Kidney (tissue), 14 donors: ENCODE results near the gene RRAD. TPM values are rescaled to one million over a fixed set of nuclear protein-coding genes. Genes with fewer than 3 reads are reported as not detected.

Source experiments
- DNase-seq, 5 donors: peaks; one replicate each; pipeline ENCODE4 v3.0.0-alpha.2; 2013 to 2020
- FAIRE-seq: peaks from 2 replicates; lab custom pipeline; 2012; peaks lifted over from hg19 to GRCh38; lab: Jason Lieb, UNC
- H3K27ac ChIP-seq, 2 donors: one replicate each; pipeline ENCODE4 v1.7.0; 2013; ENCODE audit warnings: low read depth in 2 of 2, low read length in 2 of 2, inconsistent platforms in 1 of 2
- H3K27me3 ChIP-seq: one replicate; pipeline ENCODE4 v1.7.1; 2013; ENCODE audit warnings: low read length, inconsistent platforms; ENCODE audit not compliant: control insufficient read depth, insufficient read depth
- H3K36me3 ChIP-seq, 3 donors: one replicate each; pipeline versions ENCODE4 v1.7.0 to v1.7.1; 2013; ENCODE audit warnings: low read length in 3 of 3, control low read depth in 1 of 3, inconsistent platforms in 1 of 3; ENCODE audit not compliant: insufficient read depth in 3 of 3, control insufficient read depth in 2 of 3
- H3K4me1 ChIP-seq, 3 donors: one replicate each; pipeline versions ENCODE4 v1.7.0 to v1.7.1; 2013; ENCODE audit warnings: low read length in 3 of 3, inconsistent platforms in 1 of 3, low read depth in 1 of 3; ENCODE audit not compliant: control insufficient read depth in 2 of 3, insufficient read depth in 2 of 3
- H3K4me3 ChIP-seq, 3 donors: one replicate each; pipeline versions ENCODE4 v1.7.0 to v1.8.1; 2013; ENCODE audit warnings: low read length in 3 of 3, control low read depth in 1 of 3, inconsistent platforms in 1 of 3
- H3K9ac ChIP-seq, 3 donors: one replicate each; pipeline versions ENCODE4 v1.7.0 to v1.7.1; 2013; ENCODE audit warnings: low read length in 3 of 3, control low read depth in 1 of 3, inconsistent platforms in 1 of 3
- H3K9me3 ChIP-seq, 3 donors: one replicate each; pipeline versions ENCODE4 v1.7.0 to v1.7.1; 2013; ENCODE audit warnings: low read length in 3 of 3, control low read depth in 1 of 3, inconsistent platforms in 1 of 3; ENCODE audit not compliant: control insufficient read depth in 2 of 3, insufficient read depth in 1 of 3
- intact Hi-C: fragments of 100-400 bp; cut with DNase I; formaldehyde crosslinking; loops from one replicate; pipeline ENCODE4 v1.11.1; 2022
- polyA plus RNA-seq: library from polyadenylated mRNA; stranded (reverse); fragments of 350-450 nt; fragmentation: Illumina TruSeq; extraction: RNeasy Lipid Tissue Mini Kit (QIAGEN cat#74804); gene quantifications from one replicate; pipeline ENCODE4 v1.2.3, GENCODE V29; 2014; ENCODE audit warnings: low read depth, low replicate concordance; ENCODE audit not compliant: insufficient read depth
- total RNA-seq: library from RNA; stranded (reverse); fragmentation: NEBNext Ultra II Directional; extraction: Animal tissue kit (Norgen Biotek cat#: 25700); gene quantifications from one replicate; pipeline ENCODE4 v1.2.1, GENCODE V29; 2021
- TF ChIP-seq, protein P1 (sequence below): IDR thresholded peaks from 3 replicates; pipeline ENCODE4 v1.5.1; 2012; ENCODE audit warnings: mild to moderate bottlenecking, moderate library complexity, borderline replicate concordance; ENCODE audit not compliant: insufficient read depth; ENCODE audit errors: extremely low read depth
- donor health status: control.
- donor health status: control.
- donor health status: control.
- donor health status: control.
- donor health status: control.
- donor health status: DM: yes; HTN: yes; CAD: no.
- donor health status: Normal renal cell carcinoma (clear cell type).

The RRAD gene
- total and polyA plus RNA-seq, 2 donors from 2014 or later, result 14.3 to 90.9 TPM

DNA sequence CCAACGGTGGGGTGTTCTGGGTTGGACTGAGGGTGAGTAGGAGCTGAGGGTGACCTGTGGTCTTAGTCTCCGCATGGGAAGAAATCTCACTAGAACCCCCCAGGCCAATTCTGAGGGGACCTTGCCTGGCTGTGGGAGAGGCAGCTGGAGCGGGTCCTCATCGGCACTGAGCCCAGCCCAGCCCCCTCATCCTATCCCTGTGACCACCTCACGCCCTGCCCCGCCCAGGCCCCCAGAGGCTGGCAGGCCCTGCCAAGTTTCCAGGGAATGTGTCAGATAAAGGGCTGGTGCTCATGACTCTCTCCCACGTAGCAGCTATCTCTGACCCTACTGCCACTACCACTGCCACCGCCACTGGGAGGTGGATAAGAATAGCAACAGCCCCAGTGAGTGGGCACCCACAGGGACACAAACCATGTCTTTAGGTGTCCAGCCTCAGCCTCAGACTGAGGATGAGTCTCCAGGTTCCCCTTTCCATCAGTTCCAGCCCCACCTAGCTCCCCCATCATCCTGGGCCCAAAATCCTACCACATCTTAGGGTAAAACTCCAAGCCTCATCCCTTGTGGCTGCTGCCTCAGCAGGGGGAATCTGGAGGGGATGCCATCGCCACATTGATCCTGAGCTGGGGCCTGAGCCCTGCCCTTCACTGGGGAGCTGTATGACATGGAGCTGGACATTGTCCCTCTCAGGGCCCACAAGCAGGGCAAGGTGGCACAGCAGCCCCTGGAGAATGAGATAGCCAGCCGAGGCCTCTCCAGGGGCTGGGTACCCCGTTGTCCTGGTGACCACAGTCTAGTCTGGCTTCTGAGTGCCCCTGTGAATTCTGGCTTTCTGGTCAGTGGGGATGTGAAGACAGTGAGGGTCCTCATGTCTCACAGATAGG is 21.5 kb downstream of the RRAD start:
- peak overlapping the region; percentile 55 to 94 for H3K27ac ChIP-seq
- intact Hi-C loops, result no loop called here

DNA sequence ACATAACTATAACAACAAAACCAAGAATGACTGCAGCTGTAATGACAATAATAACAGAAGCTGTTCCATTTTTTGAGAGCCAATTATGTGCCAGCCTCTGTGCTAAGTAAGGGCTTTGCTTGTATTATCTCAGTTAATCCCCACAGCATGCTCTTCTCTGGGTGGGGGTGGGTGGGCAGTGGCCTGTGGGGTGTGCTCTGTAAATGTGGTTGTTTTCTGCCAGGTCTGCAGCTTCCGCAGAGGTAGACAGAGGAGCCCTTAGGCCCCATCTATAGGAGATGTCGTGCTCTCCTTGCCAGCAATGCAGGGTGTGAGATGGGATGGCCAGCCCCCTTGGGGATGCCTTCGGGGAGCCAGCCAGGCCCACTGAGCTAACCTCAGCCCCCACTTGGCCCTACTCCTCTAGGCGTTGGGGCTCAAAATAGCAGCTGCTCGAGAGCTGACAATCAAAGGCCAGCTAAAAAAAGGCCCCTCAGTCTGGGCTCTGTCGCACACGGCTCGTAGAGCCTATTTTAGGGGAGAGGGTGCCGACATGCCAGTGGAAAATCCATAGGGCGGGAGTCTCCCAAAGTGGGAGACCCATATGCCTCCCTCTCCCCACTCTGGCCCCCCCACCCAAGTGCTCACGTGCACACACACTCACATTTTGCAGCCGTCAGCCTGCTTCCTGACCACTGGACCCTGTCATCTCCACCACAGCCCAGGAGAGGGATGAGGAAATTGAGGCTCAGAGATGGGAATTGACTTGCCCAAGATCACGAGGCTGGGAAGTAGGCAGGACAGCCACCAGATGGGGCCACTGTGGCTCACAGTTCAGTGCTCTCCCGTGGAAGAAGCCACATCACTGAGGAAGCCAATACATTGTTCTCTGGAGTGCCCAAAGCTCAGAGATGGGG is 22.4 kb downstream of the RRAD start:
- intact Hi-C loops, result no loop called here
- Histone ChIP-seq H3K9ac (no peak overlapping the region), H3K4me1 (peaks cover 0 to 43% (median 23%) of the 10 kb centered on the region in 3 donors), H3K36me3 (no peaks in the 10 kb centered on the region), H3K27me3 (no peaks in the 10 kb centered on the region), H3K9me3 (no peaks in the 10 kb centered on the region), H3K4me3 (no peak overlapping the region), H3K27ac (peak overlapping the region; percentile 55 to 94)
- DNase-seq, result peak in 1 of 5 donors; percentile 56
- no peak for FAIRE-seq
- TF ChIP-seq, protein P1, sequence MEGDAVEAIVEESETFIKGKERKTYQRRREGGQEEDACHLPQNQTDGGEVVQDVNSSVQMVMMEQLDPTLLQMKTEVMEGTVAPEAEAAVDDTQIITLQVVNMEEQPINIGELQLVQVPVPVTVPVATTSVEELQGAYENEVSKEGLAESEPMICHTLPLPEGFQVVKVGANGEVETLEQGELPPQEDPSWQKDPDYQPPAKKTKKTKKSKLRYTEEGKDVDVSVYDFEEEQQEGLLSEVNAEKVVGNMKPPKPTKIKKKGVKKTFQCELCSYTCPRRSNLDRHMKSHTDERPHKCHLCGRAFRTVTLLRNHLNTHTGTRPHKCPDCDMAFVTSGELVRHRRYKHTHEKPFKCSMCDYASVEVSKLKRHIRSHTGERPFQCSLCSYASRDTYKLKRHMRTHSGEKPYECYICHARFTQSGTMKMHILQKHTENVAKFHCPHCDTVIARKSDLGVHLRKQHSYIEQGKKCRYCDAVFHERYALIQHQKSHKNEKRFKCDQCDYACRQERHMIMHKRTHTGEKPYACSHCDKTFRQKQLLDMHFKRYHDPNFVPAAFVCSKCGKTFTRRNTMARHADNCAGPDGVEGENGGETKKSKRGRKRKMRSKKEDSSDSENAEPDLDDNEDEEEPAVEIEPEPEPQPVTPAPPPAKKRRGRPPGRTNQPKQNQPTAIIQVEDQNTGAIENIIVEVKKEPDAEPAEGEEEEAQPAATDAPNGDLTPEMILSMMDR, result no peak

More for the DNA sequence above, 21.5 kb downstream of the RRAD start:
- Histone ChIP-seq H3K4me3 (no peak overlapping the region), H3K9me3 (no peaks in the 10 kb centered on the region), H3K4me1 (peaks cover 0 to 41% (median 22%) of the 10 kb centered on the region in 3 donors), H3K36me3 (peaks cover 0 to 2% (median 0%) of the 10 kb centered on the region in 3 donors), H3K27me3 (no peaks in the 10 kb centered on the region), H3K9ac (peak overlapping the region in 1 of 3 donors; percentile 34)
- peak in 1 of 5 donors; percentile 76 for DNase-seq
- no peak for FAIRE-seq
- TF ChIP-seq, protein P1, result no peak

DNA sequence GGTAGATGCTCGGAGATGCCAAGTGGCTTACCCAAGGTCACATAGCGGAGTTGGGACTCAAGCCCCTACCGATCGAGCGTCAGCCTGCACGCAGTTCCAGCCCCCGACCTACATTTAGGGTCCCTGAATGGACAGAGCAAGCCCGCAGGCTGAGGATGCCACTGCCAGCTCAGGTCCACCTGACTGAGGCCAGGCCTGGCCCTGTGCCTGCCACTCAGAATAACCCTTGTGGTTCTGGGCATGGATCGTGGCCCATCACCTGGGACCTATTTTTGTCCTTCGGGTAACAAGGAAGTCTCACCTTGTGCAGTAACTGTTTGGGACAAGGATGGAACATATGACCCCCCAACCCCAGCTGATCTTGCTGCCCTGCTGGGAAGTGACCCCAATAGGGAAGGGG is 23.7 kb downstream of the RRAD start:
- DNase-seq, result peak in 1 of 5 donors; percentile 88
- intact Hi-C loops, result no loop called here
- H3K9ac ChIP-seq, result peak overlapping the region in 1 of 3 donors; percentile 78

More for the DNA sequence above, 23.7 kb downstream of the RRAD start:
- no peak for FAIRE-seq
- Histone ChIP-seq H3K4me1 (peaks cover 0 to 43% (median 23%) of the 10 kb centered on the region in 3 donors), H3K27ac (peak overlapping the region; percentile 92 to 94), H3K27me3 (no peaks in the 10 kb centered on the region), H3K36me3 (no peaks in the 10 kb centered on the region), H3K4me3 (no peak overlapping the region), H3K9me3 (no peaks in the 10 kb centered on the region)
- TF ChIP-seq, protein P1, result no peak
